Measurements from ENCODE around the gene RADIL.

Gene RADIL

GRCh38 chr7:4871056-4871680, 12.3 kb downstream of the RADIL start:
- no peak overlapping the region for H3K27ac ChIP-seq
- TF ChIP-seq, protein P1, sequence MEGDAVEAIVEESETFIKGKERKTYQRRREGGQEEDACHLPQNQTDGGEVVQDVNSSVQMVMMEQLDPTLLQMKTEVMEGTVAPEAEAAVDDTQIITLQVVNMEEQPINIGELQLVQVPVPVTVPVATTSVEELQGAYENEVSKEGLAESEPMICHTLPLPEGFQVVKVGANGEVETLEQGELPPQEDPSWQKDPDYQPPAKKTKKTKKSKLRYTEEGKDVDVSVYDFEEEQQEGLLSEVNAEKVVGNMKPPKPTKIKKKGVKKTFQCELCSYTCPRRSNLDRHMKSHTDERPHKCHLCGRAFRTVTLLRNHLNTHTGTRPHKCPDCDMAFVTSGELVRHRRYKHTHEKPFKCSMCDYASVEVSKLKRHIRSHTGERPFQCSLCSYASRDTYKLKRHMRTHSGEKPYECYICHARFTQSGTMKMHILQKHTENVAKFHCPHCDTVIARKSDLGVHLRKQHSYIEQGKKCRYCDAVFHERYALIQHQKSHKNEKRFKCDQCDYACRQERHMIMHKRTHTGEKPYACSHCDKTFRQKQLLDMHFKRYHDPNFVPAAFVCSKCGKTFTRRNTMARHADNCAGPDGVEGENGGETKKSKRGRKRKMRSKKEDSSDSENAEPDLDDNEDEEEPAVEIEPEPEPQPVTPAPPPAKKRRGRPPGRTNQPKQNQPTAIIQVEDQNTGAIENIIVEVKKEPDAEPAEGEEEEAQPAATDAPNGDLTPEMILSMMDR (conservative IDR thresholded peaks at IDR 0.05) = no peak

- H3K27ac ChIP-seq = no peak overlapping the region
- TF ChIP-seq, protein P1 (conservative IDR thresholded peaks at IDR 0.05) = no peak
Measured at GRCh38 chr7:4868493-4868892, 15.0 kb downstream of the RADIL start.

DNA sequence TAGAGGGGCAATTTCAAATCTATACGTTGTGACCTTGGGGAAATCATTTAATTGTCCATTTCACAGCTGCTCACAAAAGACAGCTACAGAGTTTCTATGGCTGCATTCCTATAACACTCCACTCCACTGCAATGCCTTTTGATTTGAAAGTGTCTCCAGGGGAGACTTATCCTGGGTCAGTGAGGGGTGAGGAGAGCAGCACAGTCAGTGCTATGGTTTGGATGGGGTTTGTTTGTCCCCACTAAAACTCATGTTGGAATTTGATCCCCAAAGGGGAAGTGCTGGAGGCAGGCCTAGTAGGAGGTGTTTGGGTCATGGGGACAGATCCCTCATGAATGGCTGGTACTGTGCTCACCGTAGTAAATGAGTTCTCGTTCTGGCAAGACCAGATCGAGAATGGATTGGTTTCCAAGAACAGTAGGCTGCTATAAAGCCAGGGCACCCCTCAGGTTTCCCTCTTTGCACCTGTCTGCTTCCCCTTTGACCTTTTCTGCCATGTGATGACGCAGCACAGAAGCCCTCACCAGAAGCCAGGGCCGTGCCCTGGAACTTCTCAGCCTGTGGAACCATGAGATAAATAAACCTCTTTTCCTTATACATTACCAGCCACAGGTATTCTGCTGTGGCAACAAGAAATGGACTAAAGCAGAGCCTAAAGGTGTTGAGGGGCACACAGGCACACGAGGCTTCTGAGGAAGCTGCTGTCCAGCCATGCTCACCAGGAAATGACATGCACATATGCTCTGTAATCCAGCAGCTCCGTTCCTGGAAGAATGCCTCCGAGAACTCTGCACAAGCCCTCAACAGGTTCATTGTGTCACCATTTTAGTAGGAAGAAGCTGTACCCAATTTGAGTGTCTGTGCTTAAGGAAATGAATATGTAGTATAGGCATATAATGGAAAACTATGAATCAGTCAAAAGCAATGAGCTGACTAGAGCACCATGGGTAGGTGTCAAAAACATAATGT, 16.7 kb downstream of the RADIL start:
- TF ChIP-seq, protein P1 (conservative IDR thresholded peaks at IDR 0.05) = no peak
- no peak overlapping the region for H3K27ac ChIP-seq

DNA sequence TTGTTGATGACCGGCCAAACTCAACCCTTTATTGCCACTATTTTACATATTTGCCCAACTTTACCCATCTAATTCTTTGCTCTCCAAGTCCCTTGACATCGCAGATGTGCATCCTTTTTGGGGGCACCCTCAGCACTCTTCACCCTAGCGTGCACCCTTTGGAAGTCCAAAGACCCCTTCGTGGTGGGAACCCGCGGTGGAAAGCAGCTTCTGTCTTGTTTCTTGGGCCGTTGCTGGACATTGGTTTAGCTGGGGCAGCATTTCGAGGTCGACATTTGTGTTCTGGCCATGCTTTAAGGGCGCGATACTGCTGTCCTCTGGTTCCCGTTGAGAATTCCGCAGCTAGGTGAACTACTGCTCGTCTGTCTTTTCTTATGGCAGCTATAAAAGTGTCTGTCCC, 21.4 kb downstream of the RADIL start:
- TF ChIP-seq, protein P1 (conservative IDR thresholded peaks at IDR 0.05) = no peak

DNA sequence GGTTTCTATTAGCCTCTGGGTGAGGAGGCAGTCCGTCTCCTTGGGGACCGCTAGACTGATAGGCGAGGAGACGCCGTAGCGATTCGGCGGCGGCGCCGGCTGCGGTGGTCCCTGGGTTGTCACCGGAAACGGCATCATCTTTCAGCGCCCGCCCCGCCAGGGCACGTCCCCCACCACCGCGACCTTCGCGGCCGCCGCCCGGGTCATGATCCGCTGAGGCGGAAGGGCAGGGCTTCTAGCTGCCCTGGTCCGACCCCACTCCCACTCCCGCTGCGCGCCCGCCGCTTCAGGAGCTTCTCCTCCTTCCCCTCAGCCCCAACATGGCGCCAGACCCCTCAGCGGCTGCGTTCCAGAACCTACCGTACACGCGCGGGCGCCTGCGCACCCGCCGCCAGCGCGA, 21.8 kb downstream of the RADIL start, which contains the start of gene PAPOLB:
Gene PAPOLB, minus strand, starts transcription at position 358 of the 400 bp plus-strand sequence. Its CDS starts 220 bp downstream, at position 138.
- TF ChIP-seq, protein P1 (conservative IDR thresholded peaks at IDR 0.05) = no peak
- no peak within 1 kb of the TSS for H3K27ac ChIP-seq

More for the DNA sequence above, 21.4 kb downstream of the RADIL start:
- H3K27ac ChIP-seq = no peak overlapping the region

GRCh38 chr7:4861227-4861626, 22.3 kb downstream of the RADIL start:
- TF ChIP-seq, protein P1 (conservative IDR thresholded peaks at IDR 0.05) = no peak
- H3K27ac ChIP-seq = no peak overlapping the region

GRCh38 chr7:4857189-4857588, 26.3 kb downstream of the RADIL start:
- peak overlapping the region; percentile 14; the same call in 1 of the 2 replicates for H3K27ac ChIP-seq
- TF ChIP-seq, protein P1 (conservative IDR thresholded peaks at IDR 0.05) = no peak
